Activated CD4-positive, alpha-beta T cell treated with anti-CD3 and anti-CD28 coated beads, Interleukin-2, Interleukin-6, amounts not matched to agents 100 ng/mL and 50 ng/mL, durations not matched to agents 16 hours and 8 hours (primary cell): ENCODE results near the gene ACTR1B.
"Not testable (repeated sequence)": the region's sequence is repeated elsewhere in the genome, so short reads cannot be mapped to it uniquely, and the experiment has no call there.

Experiments
- DNase-seq: peaks from one replicate; pipeline ENCODE4 v3.0.0-alpha.2; 2020

The ACTR1B gene

GRCh38 chr2:97608745-97609144, 55.1 kb downstream of the ACTR1B start:
- not testable (repeated sequence) for DNase-seq
